NCI-H1694 (cell line): ENCODE results near the gene BCAS3.

Source experiments
- DNase-seq: peaks from one replicate; lab custom pipeline; 2025; lab: John Stamatoyannopoulos, UW

BCAS3 gene

DNA sequence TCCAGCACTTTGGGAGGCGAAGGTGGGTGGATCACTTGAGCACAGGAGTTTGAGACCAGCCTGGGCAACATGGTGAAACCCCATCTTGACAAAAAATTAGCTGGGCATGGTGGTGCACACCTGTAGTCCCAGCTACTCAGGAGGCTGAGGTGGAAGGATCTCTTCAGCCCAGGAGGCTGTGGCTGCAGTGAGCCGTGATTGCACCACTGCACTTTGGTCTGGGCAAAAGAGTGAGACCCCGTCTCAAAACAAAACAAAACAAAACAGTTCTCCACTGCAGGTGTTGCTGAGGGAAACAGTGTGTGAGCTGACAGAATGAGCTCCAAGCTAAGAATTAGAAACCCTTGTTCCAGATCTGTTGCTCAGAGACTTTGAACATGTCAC, 686.8 kb downstream of the BCAS3 start:
- DNase-seq, result no peak

DNA sequence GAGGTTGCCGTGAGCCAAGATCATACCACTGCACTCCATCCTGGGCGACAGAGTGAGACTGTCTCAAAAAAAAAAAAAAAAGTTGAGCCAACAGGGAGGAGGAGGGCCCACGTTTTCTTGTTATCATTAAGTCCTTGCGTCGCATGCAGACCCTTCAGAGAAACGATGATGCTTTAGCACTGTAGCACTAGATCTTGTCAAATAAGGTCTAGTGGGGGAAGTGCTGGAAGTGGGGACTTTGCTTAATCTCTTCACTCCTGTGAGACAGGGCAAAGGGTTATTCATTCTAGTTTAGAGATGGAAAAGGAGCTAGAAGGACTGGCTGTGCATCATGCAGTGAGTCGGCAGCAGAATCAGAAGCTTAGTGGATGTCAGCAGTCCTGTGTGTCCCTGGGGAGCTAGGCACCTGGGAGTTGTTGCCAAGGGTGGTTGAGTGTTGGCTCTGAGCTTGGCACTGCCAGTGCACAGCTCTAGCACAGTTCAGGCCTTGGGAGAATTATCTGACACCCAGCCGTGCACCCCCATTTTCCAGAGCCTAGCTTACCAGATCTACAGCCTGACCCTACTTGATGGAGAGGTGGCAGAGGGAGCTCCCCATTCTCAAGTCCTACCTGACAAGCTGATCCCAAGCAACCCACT, 688.5 kb downstream of the BCAS3 start:
- DNase-seq, result no peak

GRCh38 chr17:61366715-61367413, 689.2 kb downstream of the BCAS3 start:
- DNase-seq, result no peak

- DNase-seq, result no peak
These were observed 690.6 kb downstream of the BCAS3 start for GRCh38 chr17:61368049-61368831.

DNA sequence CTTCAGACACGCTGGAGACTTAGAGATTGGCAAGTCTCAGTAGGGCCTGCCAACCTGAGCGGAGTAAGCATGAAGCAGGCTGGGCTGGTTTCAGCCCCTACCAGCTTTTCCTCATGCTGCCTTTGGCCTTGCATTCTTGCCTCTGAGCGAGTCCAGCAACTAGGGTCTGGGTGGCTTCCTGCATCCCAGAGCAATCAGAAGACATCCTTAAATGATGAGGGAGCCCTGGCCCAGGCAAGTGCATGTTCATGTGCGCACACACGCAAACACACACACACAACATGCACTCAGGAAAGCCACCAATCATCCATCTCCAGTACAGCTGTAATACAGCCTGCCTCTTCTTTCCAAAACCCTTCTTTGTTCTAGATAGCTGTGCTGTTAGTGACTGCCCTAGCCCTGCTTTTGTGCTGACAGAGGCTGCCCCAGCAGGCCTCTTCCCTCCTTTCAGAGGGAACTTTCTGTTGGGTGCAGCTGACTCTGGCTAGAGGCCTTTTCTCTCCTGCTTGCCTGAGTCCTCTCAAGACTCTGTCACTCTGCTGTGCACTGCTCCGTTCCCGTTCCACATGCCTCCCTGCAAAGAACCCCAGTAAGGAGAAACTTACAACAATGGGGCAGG, 691.3 kb downstream of the BCAS3 start:
- DNase-seq, result no peak

DNA sequence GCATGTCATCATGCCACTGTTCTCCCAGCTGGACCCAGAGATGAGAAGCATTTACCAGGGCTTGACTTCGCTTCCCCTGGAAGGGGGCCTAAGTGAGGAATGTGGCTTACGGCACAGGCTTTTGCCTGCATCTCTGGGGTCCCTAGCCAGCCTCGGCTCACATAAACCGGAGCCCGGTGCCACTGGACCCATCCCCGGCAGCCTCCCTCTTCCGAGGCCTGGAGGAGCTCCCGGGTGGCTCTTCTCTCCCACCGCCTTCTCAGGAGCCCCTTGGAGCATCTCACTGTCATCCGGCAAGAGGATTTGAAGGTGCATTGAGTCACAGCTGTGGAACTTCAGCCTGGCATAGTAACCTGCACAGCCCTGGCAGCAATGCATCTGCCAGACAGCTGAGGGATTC, 692.1 kb downstream of the BCAS3 start:
- no peak for DNase-seq

DNA sequence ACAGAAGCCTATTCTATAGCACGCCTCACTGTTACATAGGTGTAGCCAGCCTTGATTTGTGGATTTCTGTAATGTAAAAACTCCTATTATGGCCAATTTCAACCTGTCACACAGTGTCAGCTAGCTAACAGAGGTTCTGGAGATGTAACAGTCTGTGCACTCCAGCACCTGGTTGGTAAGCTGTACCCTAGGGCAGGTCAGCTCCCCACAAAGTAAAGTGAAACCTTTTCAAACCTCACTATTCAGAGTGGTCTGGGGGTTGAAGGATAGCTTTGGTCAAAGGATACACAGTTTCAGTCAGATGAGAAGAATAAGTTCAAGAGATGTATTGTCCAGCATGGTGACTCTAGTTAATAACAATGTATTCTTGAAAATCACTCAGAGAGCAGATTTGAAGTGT, 693.5 kb downstream of the BCAS3 start:
- no peak for DNase-seq

- no peak for DNase-seq
These were observed 694.0 kb downstream of the BCAS3 start for GRCh38 chr17:61371606-61372005.

DNA sequence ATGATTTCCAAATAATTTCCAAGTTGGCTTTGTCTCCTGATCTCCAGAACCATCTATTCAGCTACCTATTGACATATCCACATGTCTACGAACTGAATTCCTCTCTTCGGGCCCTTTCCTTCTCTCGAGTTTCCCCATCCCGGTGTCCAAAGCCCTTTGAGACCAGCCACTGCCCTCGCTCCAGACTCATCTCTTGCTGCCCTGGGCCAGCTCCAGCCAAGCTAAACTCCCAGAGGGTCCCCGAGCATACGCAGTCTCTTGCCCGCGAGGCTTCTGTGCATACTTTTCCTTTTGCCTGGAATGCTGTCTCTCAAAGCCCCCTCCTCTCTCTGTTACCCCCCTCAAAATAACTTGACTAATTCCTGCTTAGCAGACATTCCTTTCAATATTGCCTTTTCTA, 694.8 kb downstream of the BCAS3 start:
- no peak for DNase-seq

GRCh38 chr17:61376931-61377838, 699.5 kb downstream of the BCAS3 start:
- DNase-seq, result no peak

- no peak for DNase-seq
These were observed 701.2 kb downstream of the BCAS3 start for GRCh38 chr17:61378658-61379456.

DNA sequence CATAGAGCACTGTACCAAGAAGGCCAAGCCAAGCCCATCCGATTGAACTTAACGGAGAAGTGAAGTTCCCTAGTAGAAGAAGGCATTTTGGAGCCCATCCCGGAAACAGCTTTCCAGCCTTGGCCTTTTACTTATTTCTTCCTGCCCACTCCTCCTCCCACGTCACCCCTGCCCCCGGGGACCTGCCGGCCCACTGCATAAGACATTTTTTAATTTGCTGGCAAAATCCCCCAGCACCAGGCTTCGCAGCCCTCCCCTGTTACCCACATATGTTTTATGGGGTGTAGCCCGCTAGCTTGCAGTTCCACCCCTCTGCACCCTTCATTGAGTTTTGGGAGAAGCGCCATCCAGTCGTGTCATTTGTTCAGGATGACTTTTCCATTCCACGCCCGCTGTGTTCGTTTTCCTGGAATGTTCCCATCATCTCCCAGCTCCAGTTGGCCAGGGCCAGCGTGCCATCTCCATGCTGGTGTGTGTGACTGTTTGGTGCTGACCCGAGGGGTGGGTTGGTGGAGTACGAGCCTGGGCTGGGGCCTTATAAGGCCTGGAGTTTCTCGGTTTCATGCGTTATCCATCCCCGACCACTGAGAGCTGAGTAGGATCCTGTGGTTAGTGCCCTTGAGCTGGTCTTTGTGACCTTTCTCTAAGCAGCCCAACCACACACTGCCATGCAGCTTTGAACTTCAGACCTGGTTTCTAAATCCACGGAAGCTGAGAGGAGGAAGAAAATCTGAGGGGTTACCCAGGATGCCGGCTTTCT, 702.0 kb downstream of the BCAS3 start:
- DNase-seq, result no peak

DNA sequence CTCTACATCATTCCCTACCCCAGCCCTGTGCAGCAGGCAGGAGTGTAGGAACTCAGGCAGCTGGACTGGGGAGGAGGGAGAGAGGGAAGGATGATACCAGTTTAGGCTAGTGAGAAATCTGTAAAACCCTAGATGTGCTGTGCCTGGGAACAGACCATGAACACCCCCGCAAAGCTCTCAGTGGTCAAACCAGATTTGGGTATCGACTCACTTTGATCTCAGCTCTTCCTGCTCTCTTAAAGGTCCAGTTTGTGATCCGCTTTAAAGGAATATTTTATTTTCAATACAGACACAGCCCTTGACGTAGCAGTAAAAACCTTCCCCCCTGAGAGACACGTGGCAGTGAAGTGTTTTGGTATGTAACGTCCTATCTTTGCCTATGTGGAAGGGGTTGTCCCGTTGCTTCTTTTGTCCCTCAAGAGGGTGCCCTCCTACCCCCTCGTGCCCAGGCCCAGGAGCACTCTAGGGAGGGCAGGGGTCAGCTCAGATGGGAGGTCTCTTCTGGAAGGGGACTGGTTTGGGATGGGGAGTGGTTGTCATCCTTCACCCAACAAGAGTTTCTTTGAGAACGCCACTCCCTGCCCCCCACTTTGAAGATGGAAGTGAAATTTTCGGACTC, 702.7 kb downstream of the BCAS3 start:
- no peak for DNase-seq

GRCh38 chr17:61380836-61381525, 703.3 kb downstream of the BCAS3 start:
- DNase-seq, result no peak

DNA sequence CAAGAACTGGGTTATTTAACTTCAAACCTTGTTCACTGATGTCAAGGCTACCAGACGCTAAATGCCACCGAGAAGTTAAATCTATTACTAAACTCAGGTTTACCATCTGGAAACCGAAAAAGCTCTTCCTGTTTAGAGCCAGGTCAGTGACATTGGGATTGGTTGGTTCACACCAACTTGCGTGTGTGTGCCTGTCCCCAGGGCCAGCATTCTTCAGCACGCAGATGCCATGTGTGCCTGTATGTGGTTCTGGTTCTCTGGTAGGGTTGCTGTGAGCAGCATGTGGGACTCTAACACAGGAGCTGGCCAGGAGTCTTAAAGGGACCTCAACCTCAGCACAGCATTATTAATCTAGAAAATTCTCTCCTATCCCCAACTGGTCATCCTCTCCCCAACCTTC, 703.9 kb downstream of the BCAS3 start:
- no peak for DNase-seq

GRCh38 chr17:61382796-61383688, 705.4 kb downstream of the BCAS3 start:
- no peak for DNase-seq

- no peak for DNase-seq
These were observed 706.1 kb downstream of the BCAS3 start for GRCh38 chr17:61383689-61384201.

DNA sequence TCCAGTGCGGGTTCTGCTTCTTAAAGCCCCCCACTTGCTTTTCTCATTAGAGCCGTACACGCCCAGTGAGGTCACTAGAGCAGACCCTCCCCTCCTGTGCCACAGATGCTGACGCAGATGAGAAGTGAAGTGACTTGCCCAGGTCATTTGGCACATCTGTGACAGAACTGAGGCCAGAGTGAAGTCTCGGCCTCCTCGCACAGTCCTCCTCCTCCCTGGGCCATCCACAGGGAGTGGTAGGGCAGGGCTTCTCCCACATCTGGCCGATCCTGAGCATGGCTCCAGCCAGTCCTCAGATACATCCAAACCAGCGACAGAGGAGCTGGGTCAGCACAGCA, 706.7 kb downstream of the BCAS3 start:
- DNase-seq, result no peak
